HepG2 (cell line): ENCODE data around the gene ROCK1. TPM values are rescaled to one million over a fixed set of nuclear protein-coding genes. Genes with fewer than 3 reads are reported as not detected.
A peak's percentile ranks its signal among the peaks of the same experiment; 100 is the strongest.

Experiments used
- CHD2 ChIP-seq: IDR thresholded peaks from 2 replicates; pipeline ENCODE4 v1.6.1; 2011; ENCODE audit warnings: low read depth, low read length, improper control_type of control experiment
- CSRNP1 ChIP-seq: sonication (generic); formaldehyde crosslinking; IDR thresholded peaks from 2 replicates; pipeline ENCODE4 v1.8.1; 2023; ENCODE audit warnings: mild to moderate bottlenecking, missing genetic modification reagents
- EEA1 ChIP-seq: sonication (generic); formaldehyde crosslinking; IDR thresholded peaks from 2 replicates; pipeline ENCODE4 v1.5.1; 2020; ENCODE audit warnings: mild to moderate bottlenecking, missing genetic modification reagents, borderline replicate concordance
- ETS1 ChIP-seq: sonication (generic); formaldehyde crosslinking; IDR thresholded peaks from 2 replicates; pipeline ENCODE4 v1.4.0; 2020; ENCODE audit warnings: missing genetic modification reagents
- HOXA5 ChIP-seq: sonication (generic); formaldehyde crosslinking; IDR thresholded peaks from 2 replicates; pipeline ENCODE4 v1.4.0; 2020; ENCODE audit warnings: missing genetic modification reagents
- POGZ ChIP-seq: sonication (generic); formaldehyde crosslinking; IDR thresholded peaks from 2 replicates; pipeline ENCODE4 v1.4.0; 2020; ENCODE audit warnings: mild to moderate bottlenecking, missing genetic modification reagents
- TERF1 ChIP-seq: sonication (generic); formaldehyde crosslinking; IDR thresholded peaks from 2 replicates; pipeline ENCODE4 v1.8.0; 2022; ENCODE audit warnings: mild to moderate bottlenecking, missing genetic modification reagents, moderate library complexity
- TSC22D2 ChIP-seq: sonication (generic); formaldehyde crosslinking; IDR thresholded peaks from 2 replicates; pipeline ENCODE4 v1.5.1; 2020; ENCODE audit warnings: missing genetic modification reagents, mild to moderate bottlenecking, borderline replicate concordance
- YEATS4 ChIP-seq: sonication (generic); formaldehyde crosslinking; IDR thresholded peaks from 2 replicates; pipeline ENCODE4 v1.4.0; 2020; ENCODE audit warnings: missing genetic modification reagents, borderline replicate concordance
- ZNF138 ChIP-seq: sonication (generic); formaldehyde crosslinking; IDR thresholded peaks from 2 replicates; pipeline ENCODE4 v1.5.0; 2020; ENCODE audit warnings: mild to moderate bottlenecking, low read depth, missing genetic modification reagents
- ZNF24 ChIP-seq: fragments of 450-650 bp; IDR thresholded peaks from 2 replicates; pipeline ENCODE4 v1.6.1; 2017; ENCODE audit warnings: antibody characterized with exemption, mild to moderate bottlenecking
- ZNF746 ChIP-seq: sonication (generic); formaldehyde crosslinking; IDR thresholded peaks from 2 replicates; pipeline ENCODE4 v1.8.0; 2022; ENCODE audit warnings: mild to moderate bottlenecking, missing genetic modification reagents
- polyA plus RNA-seq, 8 experiments: library from polyadenylated mRNA; depleted of rRNA in 3 of 8; stranded (reverse) in 7 of 8; unstranded in 1 of 8; fragments of >200 nt; fragmentation: Illumina TruSeq in 4 of 8; extraction: Trizol in 4 of 8; gene quantifications; 2 replicates each; pipeline versions ENCODE4 v1.2.1 to v1.2.3, GENCODE V29; 2011 to 2016; ENCODE audit warnings: low read depth in 4 of 8, missing spikeins in 1 of 8, mixed read lengths in 1 of 8; ENCODE audit not compliant: insufficient read depth in 1 of 8
- total RNA-seq, 5 experiments: library from RNA; depleted of rRNA; stranded (reverse); fragments of >200 nt; fragmentation: Illumina TruSeq; extraction: Trizol; gene quantifications; 2 replicates each; pipeline ENCODE4 v1.2.3, GENCODE V29; 2016; ENCODE audit warnings: low read depth in 1 of 5
- TF ChIP-seq, protein P1 (sequence below): sonication (generic); formaldehyde crosslinking; IDR thresholded peaks from 2 replicates; pipeline ENCODE4 v1.4.0; 2020; ENCODE audit warnings: missing genetic modification reagents, mild to moderate bottlenecking, borderline replicate concordance
- TF ChIP-seq, protein P2 (sequence below): sonication (generic); formaldehyde crosslinking; IDR thresholded peaks from 2 replicates; pipeline ENCODE4 v1.4.0; 2020; ENCODE audit warnings: missing genetic modification reagents

The ROCK1 gene
- total and polyA plus RNA-seq, 2 of the 13 experiments (the other 11 are each of a cell fraction or from before 2014, with no cell fraction given): 10.5 to 27.2 TPM

- TF ChIP-seq TERF1 (CRISPR knock-in tag): no peak
- TF ChIP-seq ZNF746: no peak
- TF ChIP-seq ZNF138: no peak
- 0 out of 2 replicates have a peak, but pooled peaks have one; percentile 63 for TF ChIP-seq CSRNP1 (CRISPR knock-in tag)
- TF ChIP-seq POGZ (CRISPR knock-in tag): peak; percentile 57; the same call in 1 of the 2 replicates
- no peak for TF ChIP-seq EEA1 (CRISPR knock-in tag)
- no peak for TF ChIP-seq CHD2
- TF ChIP-seq YEATS4: no peak; the same call in 1 of the 2 replicates
- TF ChIP-seq, protein P1, sequence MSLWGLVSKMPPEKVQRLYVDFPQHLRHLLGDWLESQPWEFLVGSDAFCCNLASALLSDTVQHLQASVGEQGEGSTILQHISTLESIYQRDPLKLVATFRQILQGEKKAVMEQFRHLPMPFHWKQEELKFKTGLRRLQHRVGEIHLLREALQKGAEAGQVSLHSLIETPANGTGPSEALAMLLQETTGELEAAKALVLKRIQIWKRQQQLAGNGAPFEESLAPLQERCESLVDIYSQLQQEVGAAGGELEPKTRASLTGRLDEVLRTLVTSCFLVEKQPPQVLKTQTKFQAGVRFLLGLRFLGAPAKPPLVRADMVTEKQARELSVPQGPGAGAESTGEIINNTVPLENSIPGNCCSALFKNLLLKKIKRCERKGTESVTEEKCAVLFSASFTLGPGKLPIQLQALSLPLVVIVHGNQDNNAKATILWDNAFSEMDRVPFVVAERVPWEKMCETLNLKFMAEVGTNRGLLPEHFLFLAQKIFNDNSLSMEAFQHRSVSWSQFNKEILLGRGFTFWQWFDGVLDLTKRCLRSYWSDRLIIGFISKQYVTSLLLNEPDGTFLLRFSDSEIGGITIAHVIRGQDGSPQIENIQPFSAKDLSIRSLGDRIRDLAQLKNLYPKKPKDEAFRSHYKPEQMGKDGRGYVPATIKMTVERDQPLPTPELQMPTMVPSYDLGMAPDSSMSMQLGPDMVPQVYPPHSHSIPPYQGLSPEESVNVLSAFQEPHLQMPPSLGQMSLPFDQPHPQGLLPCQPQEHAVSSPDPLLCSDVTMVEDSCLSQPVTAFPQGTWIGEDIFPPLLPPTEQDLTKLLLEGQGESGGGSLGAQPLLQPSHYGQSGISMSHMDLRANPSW (CRISPR knock-in tag): no peak
- no peak for TF ChIP-seq ZNF24
- no peak; the same call in 1 of the 2 replicates for TF ChIP-seq HOXA5 (CRISPR knock-in tag)
- TF ChIP-seq, protein P2, sequence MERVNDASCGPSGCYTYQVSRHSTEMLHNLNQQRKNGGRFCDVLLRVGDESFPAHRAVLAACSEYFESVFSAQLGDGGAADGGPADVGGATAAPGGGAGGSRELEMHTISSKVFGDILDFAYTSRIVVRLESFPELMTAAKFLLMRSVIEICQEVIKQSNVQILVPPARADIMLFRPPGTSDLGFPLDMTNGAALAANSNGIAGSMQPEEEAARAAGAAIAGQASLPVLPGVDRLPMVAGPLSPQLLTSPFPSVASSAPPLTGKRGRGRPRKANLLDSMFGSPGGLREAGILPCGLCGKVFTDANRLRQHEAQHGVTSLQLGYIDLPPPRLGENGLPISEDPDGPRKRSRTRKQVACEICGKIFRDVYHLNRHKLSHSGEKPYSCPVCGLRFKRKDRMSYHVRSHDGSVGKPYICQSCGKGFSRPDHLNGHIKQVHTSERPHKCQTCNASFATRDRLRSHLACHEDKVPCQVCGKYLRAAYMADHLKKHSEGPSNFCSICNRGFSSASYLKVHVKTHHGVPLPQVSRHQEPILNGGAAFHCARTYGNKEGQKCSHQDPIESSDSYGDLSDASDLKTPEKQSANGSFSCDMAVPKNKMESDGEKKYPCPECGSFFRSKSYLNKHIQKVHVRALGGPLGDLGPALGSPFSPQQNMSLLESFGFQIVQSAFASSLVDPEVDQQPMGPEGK (CRISPR knock-in tag): peak; percentile 78
- TF ChIP-seq ETS1: no peak
- no peak for TF ChIP-seq TSC22D2 (CRISPR knock-in tag)
Measured at GRCh38 chr18:21111346-21112139, at the start of gene ROCK1 (continued).
